SKM-1 (cell line): ENCODE measurements around the gene RPP40.
A peak's percentile ranks its signal among the peaks of the same experiment; 100 is the strongest.
"Not testable (repeated sequence)": the region's sequence is repeated elsewhere in the genome, so short reads cannot be mapped to it uniquely, and the experiment has no call there.

Source experiments
- DNase-seq: peaks from one replicate; lab custom pipeline; 2025; ENCODE audit not compliant: unreplicated experiment; lab: John Stamatoyannopoulos, UW

The RPP40 gene

DNA sequence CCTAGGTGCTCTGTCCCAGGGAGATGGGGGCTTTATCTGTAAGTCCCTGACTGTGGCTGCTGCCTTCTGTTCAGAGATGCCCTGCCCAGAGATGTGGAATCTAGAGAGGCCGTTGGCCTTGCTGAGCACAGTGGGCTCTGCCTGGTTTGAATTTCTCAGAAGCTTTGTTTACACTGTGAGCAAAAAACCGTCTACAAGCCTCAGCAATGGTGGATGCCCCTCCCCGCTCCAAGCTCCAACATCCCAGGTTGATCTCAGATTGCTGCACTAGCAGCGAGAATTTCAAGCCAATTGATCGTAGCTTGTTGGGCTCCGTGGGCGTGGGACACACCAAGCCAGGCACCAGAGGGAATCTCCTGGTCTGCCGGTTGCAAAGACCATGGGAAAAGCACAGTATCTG lies 16.3 kb upstream of the RPP40 start:
- no peak for DNase-seq

DNA sequence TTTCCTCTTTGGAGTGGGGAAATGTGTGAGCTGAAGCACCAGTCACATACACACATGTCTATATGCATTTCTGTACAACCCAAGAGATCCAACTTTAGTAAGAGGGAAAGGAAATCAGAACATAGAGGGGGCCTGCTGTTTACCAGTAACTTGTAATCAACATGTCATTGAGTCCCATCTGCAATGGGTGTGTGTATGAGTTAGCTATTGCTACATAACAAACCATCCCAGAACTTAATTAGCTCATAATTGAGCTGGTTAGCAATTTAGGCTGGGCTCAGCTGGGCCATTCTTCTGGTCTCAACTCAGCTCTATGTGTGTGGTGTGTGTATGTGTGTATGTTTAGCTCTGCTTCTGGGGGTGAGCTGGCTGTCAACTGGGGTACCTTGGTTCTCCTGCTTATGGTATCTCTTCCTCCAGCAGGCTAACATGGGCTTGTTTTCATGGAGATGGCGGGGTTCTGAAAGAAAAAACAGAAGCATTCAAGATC lies 10.3 kb upstream of the RPP40 start:
- no peak for DNase-seq

- no peak for DNase-seq
Observed at GRCh38 chr6:5012519-5012918, 8.7 kb upstream of the RPP40 start.

DNA sequence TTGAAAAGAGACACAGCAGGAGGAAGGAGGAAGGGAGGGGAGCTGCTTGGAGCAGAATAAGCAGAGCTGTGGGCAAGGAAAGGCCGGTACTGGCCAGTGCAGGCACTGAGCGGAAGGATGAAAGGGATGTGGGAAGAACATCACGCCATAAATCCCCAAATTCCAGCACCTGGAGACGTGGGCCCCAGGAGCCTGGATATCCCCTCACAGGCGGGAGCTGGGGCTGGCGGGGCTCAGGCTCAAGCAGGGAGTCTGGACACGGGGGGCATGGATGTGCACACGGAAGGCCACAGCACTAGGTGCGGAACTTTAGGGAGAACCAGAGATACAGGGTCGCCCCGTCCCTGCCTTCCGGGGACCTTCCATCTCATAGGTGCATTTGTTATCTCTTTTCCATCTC lies 7.5 kb upstream of the RPP40 start:
- no peak for DNase-seq

- no peak for DNase-seq
Observed at GRCh38 chr6:5007531-5007930, 3.7 kb upstream of the RPP40 start.

DNA sequence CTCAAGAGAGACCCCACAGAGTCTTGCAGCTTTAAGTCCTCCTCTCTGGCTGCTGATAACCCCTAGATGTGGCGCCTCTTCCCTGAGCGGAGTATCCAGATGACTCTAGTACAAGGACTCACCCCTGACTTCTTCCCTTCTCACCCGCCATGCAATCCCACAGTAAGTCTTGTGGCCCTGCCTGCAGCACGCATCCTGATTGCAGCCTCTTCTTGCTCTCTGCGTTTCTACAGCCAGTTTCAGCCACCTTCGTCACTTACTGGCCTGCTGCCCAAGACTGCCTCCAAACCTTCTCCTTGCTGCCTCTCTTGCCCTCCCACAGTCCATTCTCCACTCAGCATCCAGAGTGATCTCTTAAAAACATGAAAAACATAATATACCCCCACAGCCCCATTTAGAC lies 2.4 kb upstream of the RPP40 start:
- DNase-seq: no peak

- not testable (repeated sequence) for DNase-seq
Observed at GRCh38 chr6:5005038-5005433, 1.2 kb upstream of the RPP40 start.

- no peak for DNase-seq
Observed at GRCh38 chr6:5004373-5005037, 668 bp upstream of the RPP40 start.

- DNase-seq: no peak
Observed at GRCh38 chr6:4999586-4999985, 4.3 kb downstream of the RPP40 start.

DNA sequence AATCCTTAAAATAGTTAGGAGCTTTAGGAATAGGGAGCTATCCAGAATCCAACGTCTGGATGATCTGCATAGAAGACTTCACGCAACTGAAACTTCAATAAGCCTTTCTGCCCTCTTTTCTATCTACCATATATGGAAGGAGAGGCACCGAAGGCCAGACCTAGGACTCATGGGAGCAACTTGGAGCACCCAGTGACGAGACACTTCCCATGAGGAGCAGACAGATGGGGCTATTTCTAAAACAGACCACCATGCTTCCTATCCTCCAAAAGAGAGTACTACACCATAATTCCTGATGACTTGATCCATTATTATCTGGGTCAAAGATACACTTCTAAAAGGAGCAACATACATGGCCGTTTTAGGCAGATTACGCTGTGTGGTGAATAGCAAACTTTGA lies 6.0 kb downstream of the RPP40 start:
- no peak for DNase-seq

DNA sequence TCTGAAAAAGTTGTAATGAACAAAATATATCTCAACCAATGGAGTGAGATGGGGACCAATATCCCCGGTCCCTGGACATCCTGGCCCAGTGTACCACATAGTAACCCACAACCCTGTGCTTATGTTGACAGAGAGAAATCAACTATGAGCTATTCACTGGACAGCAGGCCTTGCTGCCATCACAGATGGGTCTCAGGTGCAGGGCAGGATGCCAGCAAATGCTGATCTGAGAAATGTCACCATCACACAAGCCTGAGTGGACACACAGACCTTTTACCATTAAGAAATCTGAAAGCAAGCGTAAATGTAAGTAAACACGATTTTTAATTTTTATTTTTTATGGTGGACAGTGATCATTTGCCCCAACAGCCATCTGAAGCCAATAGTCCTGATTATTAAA lies 9.1 kb downstream of the RPP40 start:
- DNase-seq: no peak

- DNase-seq: no peak
Observed at GRCh38 chr6:4987432-4987831, 16.4 kb downstream of the RPP40 start.

GRCh38 chr6:4986999-4987398 lies 16.8 kb downstream of the RPP40 start:
- no peak for DNase-seq

GRCh38 chr6:4983322-4983721 lies 20.5 kb downstream of the RPP40 start:
- peak; percentile 11 for DNase-seq

- no peak for DNase-seq
Observed at GRCh38 chr6:4981761-4982160, 22.1 kb downstream of the RPP40 start.

- no peak for DNase-seq
Observed at GRCh38 chr6:4979426-4979825, 24.4 kb downstream of the RPP40 start.

GRCh38 chr6:4977468-4977867 lies 26.4 kb downstream of the RPP40 start:
- no peak for DNase-seq

DNA sequence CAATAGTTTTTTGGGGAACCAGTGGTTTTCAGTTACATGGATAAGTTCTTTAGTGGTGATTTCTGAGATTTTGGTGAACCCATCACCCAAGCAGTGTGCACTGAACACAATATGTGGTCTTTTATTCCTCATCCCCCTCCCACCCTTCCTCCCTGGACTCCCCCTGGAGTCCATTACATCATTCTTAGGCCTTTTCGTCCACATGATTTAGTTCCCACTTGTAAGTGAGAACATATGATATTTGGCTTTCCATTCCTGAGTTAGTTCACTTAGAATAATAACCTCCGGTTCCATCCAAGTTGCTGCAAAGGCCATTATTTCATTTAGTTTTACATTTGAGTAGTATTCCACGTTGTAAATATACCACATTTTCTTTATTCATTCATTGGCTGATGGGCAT lies 28.3 kb downstream of the RPP40 start:
- no peak for DNase-seq

- DNase-seq: no peak
Observed at GRCh38 chr6:4974962-4975361, 28.9 kb downstream of the RPP40 start.

- no peak for DNase-seq
Observed at GRCh38 chr6:4973982-4974745, 29.7 kb downstream of the RPP40 start.

DNA sequence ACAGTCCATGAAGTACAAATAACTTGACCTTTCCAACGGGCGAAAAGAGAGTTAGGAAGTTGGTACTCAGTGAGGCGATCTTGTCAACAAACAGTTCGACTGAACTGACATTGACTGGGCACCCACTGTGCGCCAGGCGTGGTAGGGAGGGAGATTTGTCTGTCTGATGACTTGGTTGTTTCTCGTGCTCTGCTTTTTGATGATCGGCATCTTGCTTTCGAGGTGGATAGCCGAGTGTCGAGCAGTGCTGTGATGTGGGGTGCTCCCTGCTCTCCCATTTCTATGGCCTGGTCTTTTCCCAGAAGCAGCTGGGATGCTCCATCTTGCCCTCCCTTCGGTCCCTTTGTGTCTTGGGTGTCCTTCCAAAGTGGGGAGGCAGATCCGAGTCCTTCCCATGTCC lies 30.4 kb downstream of the RPP40 start:
- no peak for DNase-seq

DNA sequence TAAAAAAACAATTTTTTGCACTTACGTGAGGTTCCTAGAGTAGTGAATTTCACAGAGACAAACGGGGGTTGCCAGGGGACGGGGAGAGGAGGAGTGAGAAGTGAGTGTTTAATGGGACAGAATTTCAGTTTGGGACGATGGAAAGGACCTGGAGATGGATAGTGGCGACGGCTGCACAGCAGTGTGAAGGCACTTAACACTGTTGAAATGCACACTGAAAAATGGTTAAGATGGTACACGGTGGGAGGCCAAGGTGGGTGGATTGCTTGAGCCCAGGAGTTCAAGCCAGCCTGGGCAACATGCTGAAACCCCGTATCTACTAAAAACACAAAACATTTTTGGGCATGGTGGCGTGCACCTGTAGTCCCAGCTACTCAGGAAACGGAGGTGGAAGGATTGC lies 31.4 kb downstream of the RPP40 start:
- DNase-seq: no peak

DNA sequence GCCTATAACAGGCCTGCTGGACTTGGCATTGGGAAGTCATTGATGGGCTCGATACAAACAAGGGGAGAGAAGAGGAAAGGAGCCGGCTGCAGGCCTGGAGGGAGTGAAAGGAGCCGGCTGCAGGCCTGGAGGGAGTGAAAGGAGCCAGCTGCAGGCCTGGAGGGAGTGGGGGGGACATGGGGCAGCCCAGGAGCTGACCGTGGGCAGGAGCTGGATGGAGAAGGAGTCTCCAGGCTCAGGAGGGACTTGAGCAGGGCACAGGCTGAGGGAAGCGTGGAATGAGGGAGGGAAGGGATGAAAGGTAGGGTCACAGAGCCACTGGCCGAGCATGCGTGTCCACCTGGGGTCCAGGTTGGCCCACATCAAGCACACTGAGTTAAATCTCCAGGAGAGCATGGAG lies 32.0 kb downstream of the RPP40 start:
- no peak for DNase-seq
